ENCODE results near the gene SND1.

Gene SND1

GRCh38 chr7:127807829-127808228, 155.8 kb downstream of the SND1 start:
- no peak for TF ChIP-seq CTCF (IDR thresholded peaks at IDR 0.05; ENCODE audit: low read depth, low read length, missing control alignments)
- no peak for DNase-seq (ENCODE audit: extremely low read depth, low read depth)
- H3K4me3 ChIP-seq (replicated peaks; ENCODE audit: low read depth, low read length): no peak overlapping the region

GRCh38 chr7:127809261-127809702, 157.3 kb downstream of the SND1 start:
- DNase-seq (ENCODE audit: extremely low read depth, low read depth): peak; percentile 38
- no peak overlapping the region for H3K4me3 ChIP-seq (replicated peaks; ENCODE audit: low read depth, low read length)
- TF ChIP-seq CTCF (IDR thresholded peaks at IDR 0.05; ENCODE audit: low read depth, low read length, missing control alignments): no peak

GRCh38 chr7:127810113-127810512, 158.1 kb downstream of the SND1 start:
- no peak for TF ChIP-seq CTCF (IDR thresholded peaks at IDR 0.05; ENCODE audit: low read depth, low read length, missing control alignments)
- H3K4me3 ChIP-seq (replicated peaks; ENCODE audit: low read depth, low read length): no peak overlapping the region
- no peak for DNase-seq (ENCODE audit: extremely low read depth, low read depth)

GRCh38 chr7:127810696-127811660, 159.0 kb downstream of the SND1 start:
- H3K4me3 ChIP-seq (replicated peaks; ENCODE audit: low read depth, low read length): no peak overlapping the region
- DNase-seq (ENCODE audit: extremely low read depth, low read depth): no peak
- no peak for TF ChIP-seq CTCF (IDR thresholded peaks at IDR 0.05; ENCODE audit: low read depth, low read length, missing control alignments)

- no peak overlapping the region for H3K4me3 ChIP-seq (replicated peaks; ENCODE audit: low read depth, low read length)
- DNase-seq (ENCODE audit: extremely low read depth, low read depth): no peak
- TF ChIP-seq CTCF (IDR thresholded peaks at IDR 0.05; ENCODE audit: low read depth, low read length, missing control alignments): no peak
These were observed 160.5 kb downstream of the SND1 start for GRCh38 chr7:127812540-127812939.

GRCh38 chr7:127813991-127814541, 162.1 kb downstream of the SND1 start:
- H3K4me3 ChIP-seq (replicated peaks; ENCODE audit: low read depth, low read length): no peak overlapping the region
- no peak for TF ChIP-seq CTCF (IDR thresholded peaks at IDR 0.05; ENCODE audit: low read depth, low read length, missing control alignments)
- DNase-seq (ENCODE audit: extremely low read depth, low read depth): no peak
